Right lobe of liver (tissue), 6 donors: ENCODE measurements around the gene AQP12A. TPM values are rescaled to one million over a fixed set of nuclear protein-coding genes. Genes with fewer than 3 reads are reported as not detected.

Source experiments
- ATAC-seq, 4 donors: fragments of 200-7000 bp; cut with Tn5 transposase; one replicate each; pipeline ENCODE4 v1.9.1; 2020; ENCODE audit warnings: mild to moderate bottlenecking in 4 of 4, moderate library complexity in 4 of 4
- DNase-seq, 3 donors: peaks; one replicate each; pipeline ENCODE4 v3.0.0-alpha.2; 2020
- H3K27ac ChIP-seq, 3 donors: fragments of 200-600 bp; one replicate each; pipeline ENCODE4 v1.8.0; 2022
- H3K27me3 ChIP-seq, 2 donors: fragments of 200-600 bp; one replicate each; pipeline ENCODE4 v1.8.0; 2022
- H3K36me3 ChIP-seq, 4 donors: fragments of 200-600 bp; sonication (generic) in 1 of 4; one replicate each; pipeline versions ENCODE4 v1.5.1 to v1.8.0; 2017 to 2022; ENCODE audit warnings: control low read depth in 1 of 4
- H3K4me1 ChIP-seq, 4 donors: fragments of 200-600 bp; sonication (generic) in 1 of 4; one replicate each; pipeline versions ENCODE4 v1.5.1 to v1.8.0; 2017 to 2022; ENCODE audit warnings: control low read depth in 1 of 4
- H3K4me3 ChIP-seq, 3 donors: fragments of 200-600 bp; one replicate each; pipeline ENCODE4 v1.8.0; 2022
- H3K9me3 ChIP-seq, 4 donors: fragments of 200-600 bp; sonication (generic) in 1 of 4; one replicate each; pipeline versions ENCODE4 v1.5.1 to v1.8.0; 2017 to 2022; ENCODE audit warnings: control low read depth in 1 of 4
- POLR2A ChIP-seq: fragments of 450-650 bp; IDR thresholded peaks from one replicate; pipeline ENCODE4 v1.6.1; 2017; ENCODE audit warnings: antibody characterized with exemption, mild to moderate bottlenecking
- WGBS: methylation state at CpG from one replicate; pipeline ENCODE4 v1.1.6; 2018; ENCODE audit warnings: low coverage, low lambda C conversion rate; ENCODE audit not compliant: insufficient coverage; ENCODE audit errors: missing lambda C conversion rate; 5-methylcytosine and 5-hydroxymethylcytosine counted together
- intact Hi-C, 2 donors: fragments of 100-400 bp; cut with DNase I; formaldehyde crosslinking; loops; one replicate each; pipeline versions ENCODE4 v1.11.2 to v1.14.1; 2022
- small RNA-seq, 2 experiments: library from RNA; depleted of rRNA; stranded (forward); fragments of <200 nt; gene quantifications; one replicate each; pipeline ENCODE3, GENCODE V24; 2016
- total RNA-seq, 6 experiments: library from RNA; depleted of rRNA in 2 of 6; stranded (reverse); fragments of >200 nt in 2 of 6; fragmentation: NEBNext Ultra II Directional in 3 of 6; extraction: Animal tissue kit (Norgen Biotek cat#: 25700) in 3 of 6; gene quantifications; one replicate each; pipeline versions ENCODE4 v1.1.0 to v1.2.4, GENCODE V29; 2016 to 2023
- TF ChIP-seq, protein P1 (sequence below), 4 donors: fragments of 200-600 bp in 3 of 4; fragments of 450-650 bp in 1 of 4; IDR thresholded peaks; one replicate each; pipeline versions ENCODE4 v1.5.1 to v1.8.0; 2016 to 2022; ENCODE audit warnings: antibody characterized with exemption in 4 of 4, mild to moderate bottlenecking in 2 of 4
- donor health status: DM: no; HTN: yes; CAD: no.
- donor health status: DM: no; HTN: no; CAD: no.
- donor health status: DM: no; HTN: no; CAD: no.
- donor health status: DM: no; HTN: yes; CAD: no.
- donor health status: DM: no; HTN: yes; CAD: no.

AQP12A gene
- total RNA-seq, 6 experiments from 2014 or later = not detected

DNA sequence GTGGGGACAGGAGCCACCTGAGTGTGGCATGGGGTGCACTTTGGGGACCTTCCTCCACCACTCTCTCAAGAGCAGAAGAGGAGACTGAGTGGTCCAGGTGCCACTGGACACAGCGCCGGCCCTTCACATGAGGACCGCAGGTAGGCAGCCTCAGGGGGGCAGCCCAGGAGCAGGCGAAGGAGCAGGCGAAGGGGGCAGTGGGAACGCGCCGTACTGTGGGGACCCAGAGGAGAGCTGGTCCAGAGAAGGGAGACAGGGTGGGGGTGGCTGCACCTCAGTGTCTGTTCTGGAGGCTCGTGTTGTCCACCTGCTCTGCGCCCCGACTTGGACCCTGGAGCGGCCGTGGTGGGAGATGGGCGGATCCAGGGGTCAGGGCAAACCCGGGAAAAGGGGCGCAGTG, 55.0 kb downstream of the AQP12A start:
- TF ChIP-seq POLR2A = no peak
- TF ChIP-seq, protein P1, sequence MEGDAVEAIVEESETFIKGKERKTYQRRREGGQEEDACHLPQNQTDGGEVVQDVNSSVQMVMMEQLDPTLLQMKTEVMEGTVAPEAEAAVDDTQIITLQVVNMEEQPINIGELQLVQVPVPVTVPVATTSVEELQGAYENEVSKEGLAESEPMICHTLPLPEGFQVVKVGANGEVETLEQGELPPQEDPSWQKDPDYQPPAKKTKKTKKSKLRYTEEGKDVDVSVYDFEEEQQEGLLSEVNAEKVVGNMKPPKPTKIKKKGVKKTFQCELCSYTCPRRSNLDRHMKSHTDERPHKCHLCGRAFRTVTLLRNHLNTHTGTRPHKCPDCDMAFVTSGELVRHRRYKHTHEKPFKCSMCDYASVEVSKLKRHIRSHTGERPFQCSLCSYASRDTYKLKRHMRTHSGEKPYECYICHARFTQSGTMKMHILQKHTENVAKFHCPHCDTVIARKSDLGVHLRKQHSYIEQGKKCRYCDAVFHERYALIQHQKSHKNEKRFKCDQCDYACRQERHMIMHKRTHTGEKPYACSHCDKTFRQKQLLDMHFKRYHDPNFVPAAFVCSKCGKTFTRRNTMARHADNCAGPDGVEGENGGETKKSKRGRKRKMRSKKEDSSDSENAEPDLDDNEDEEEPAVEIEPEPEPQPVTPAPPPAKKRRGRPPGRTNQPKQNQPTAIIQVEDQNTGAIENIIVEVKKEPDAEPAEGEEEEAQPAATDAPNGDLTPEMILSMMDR (IDR thresholded peaks at IDR 0.05) = no peak
- no peak for DNase-seq
- Histone ChIP-seq H3K36me3 (no peaks in the 10 kb centered on the region), H3K27ac (no peak overlapping the region), H3K4me3 (no peak overlapping the region), H3K9me3 (no peaks in the 10 kb centered on the region), H3K4me1 (no peaks in the 10 kb centered on the region), H3K27me3 (no peaks in the 10 kb centered on the region)
- intact Hi-C loops = no loop called here
- WGBS = 86% methylated on average over 13 of the region's 16 CpGs
- no peak for ATAC-seq

DNA sequence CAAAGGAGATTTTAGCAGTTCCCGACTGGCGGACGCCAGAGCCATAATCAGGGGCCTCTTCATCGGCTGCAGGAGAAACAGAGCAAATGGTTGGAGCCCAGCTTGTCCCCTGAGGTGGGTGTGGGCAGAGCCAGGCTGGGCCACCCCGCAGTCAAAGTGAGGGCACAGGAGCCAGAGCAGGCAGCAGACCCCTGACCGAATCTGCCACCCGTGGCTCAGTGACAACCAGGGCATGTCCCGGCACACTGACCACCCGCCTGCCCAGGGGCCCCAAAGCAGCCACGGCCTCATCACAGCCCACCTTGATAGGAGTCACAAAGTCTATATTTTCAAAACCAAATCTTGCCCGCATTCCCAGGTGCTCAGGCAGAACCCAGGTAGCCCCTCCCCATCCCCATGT, 55.6 kb downstream of the AQP12A start:
- no peaks in the 10 kb centered on the region for H3K36me3 ChIP-seq
- no peak overlapping the region for H3K27ac ChIP-seq
- no peak overlapping the region for H3K4me3 ChIP-seq
- H3K9me3 ChIP-seq = no peaks in the 10 kb centered on the region
- TF ChIP-seq, protein P1 (IDR thresholded peaks at IDR 0.05) = no peak
- TF ChIP-seq POLR2A = no peak
- no peaks in the 10 kb centered on the region for H3K27me3 ChIP-seq
- no peak for ATAC-seq
- H3K4me1 ChIP-seq = no peaks in the 10 kb centered on the region
- no CpG with 5 or more reads among the region's 11 CpGs for WGBS
- no peak for DNase-seq
- intact Hi-C loops = no loop called here

Small RNAs within 50 kb of the gene (small RNA-seq; reads per million reads assigned to genes)
- gene AC011298.3 = 0 reads per million in 2 experiments

Other genes with a start within 250 kb of the AQP12A start
- gene ANKMY1, start 133.9 kb upstream of the AQP12A start, total RNA-seq = 10 to 100 TPM in 1 of 6 experiments, 1 to 10 TPM in 5; 6.6 to 11.0 (median 9.0) TPM
- gene DUSP28, start 131.5 kb upstream of the AQP12A start, total RNA-seq = 1 to 10 TPM; 1.3 to 3.5 (median 2.1) TPM
- gene RNPEPL1, start 123.4 kb upstream of the AQP12A start, total RNA-seq = 100 to 1,000 TPM in 1 of 6 experiments, 10 to 100 TPM in 5; 24.7 to 105 (median 31.0) TPM
- 10 to 100 TPM in 2 of 6 experiments, 1 to 10 TPM in 4; 7.2 to 13.8 (median 9.1) TPM for gene CAPN10, start 105.1 kb upstream of the AQP12A start, total RNA-seq
- gene GPR35, start 66.4 kb upstream of the AQP12A start, total RNA-seq = 1 to 10 TPM in 2 of 6 experiments, under 1 TPM in 4; 0.11 to 1.2 (median 0.72) TPM
- not detected for gene AQP12B, start 9.0 kb upstream of the AQP12A start, total RNA-seq
- gene KIF1A, start 128.4 kb downstream of the AQP12A start, total RNA-seq = under 1 TPM; 0.31 to 0.87 (median 0.56) TPM
- gene AGXT, start 177.0 kb downstream of the AQP12A start, total RNA-seq = 1,000 to 10,000 TPM in 4 of 6 experiments, 100 to 1,000 TPM in 2; 744 to 1,833 (median 1,254) TPM
- gene MAB21L4, start 204.3 kb downstream of the AQP12A start, total RNA-seq = 10 to 100 TPM in 1 of 6 experiments, 1 to 10 TPM in 5; 3.7 to 17.0 (median 5.2) TPM
- gene CROCC2, start 214.5 kb downstream of the AQP12A start, total RNA-seq = under 1 TPM in 5 of 6 experiments, not detected in 1; 0.06 to 0.15 (median 0.12) TPM